ENCODE measurements around the gene MYZAP. TPM values are rescaled to one million over a fixed set of nuclear protein-coding genes. Genes with fewer than 3 reads are reported as not detected.

Gene MYZAP
- total and polyA plus RNA-seq, 2 of the 13 experiments (the other 11 are each of a cell fraction or from before 2014, with no cell fraction given) = not detected

DNA sequence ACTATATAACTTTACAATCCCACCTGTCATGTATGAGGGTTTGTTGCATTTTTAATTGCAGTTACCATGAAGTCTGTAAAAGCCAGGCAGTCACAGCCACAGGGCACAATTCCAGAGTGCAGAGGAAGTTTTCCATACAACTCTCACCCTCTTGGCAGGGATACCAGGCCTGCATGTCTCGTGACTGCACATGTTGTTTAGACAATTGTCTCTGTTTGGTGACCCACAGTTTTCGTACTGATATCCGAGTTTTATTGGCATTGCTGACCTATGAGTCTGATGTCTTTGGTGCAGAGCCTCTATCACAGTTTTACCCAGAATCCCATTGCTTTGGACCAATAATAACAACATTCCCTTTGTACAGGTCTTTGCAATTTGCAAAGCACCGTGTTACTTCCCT, 24.9 kb upstream of the MYZAP start (continued):
- TF ChIP-seq ZNF839 (CRISPR knock-in tag; IDR thresholded peaks at IDR 0.05; ENCODE audit: borderline replicate concordance) = no peak
- no peak for TF ChIP-seq CREB1 (IDR thresholded peaks at IDR 0.05)
- TF ChIP-seq CREB1 (CRISPR knock-in tag; IDR thresholded peaks at IDR 0.05) = no peak
- TF ChIP-seq ZNF468 (CRISPR knock-in tag; IDR thresholded peaks at IDR 0.05) = no peak
- TF ChIP-seq HOXA7 (CRISPR knock-in tag; IDR thresholded peaks at IDR 0.05) = no peak

- no peak overlapping the region for H3K4me2 ChIP-seq (ENCODE audit: low read depth, low read length)
- no peak overlapping the region for H3K4me3 ChIP-seq (replicated peaks in 1 of 3; ENCODE audit: insufficient read depth in 1 of 3, low read depth in 2 of 3, low read length in 3 of 3)
- H3K79me2 ChIP-seq (ENCODE audit: insufficient read depth, low read length) = no peaks in the 10 kb centered on the region
- FAIRE-seq (no peak), ATAC-seq (no peak), DNase-seq (ENCODE audit: low spot score) (no peak)
- no peaks in the 10 kb centered on the region for H3K27me3 ChIP-seq (ENCODE audit: control insufficient read depth in 1 of 2, insufficient read depth in 2 of 2, low read length in 2 of 2)
- POLR2A ChIA-PET = no interaction called here
- 26% methylated on average over 3 of the region's 3 CpGs for WGBS (ENCODE audit: low lambda C conversion rate)
- H3K9ac ChIP-seq (ENCODE audit: insufficient read depth, low read depth, low read length) = no peak overlapping the region
- CTCF ChIA-PET (ENCODE audit: low intra/inter-chr PET ratio, low total read pairs) = no interaction called here
- in situ Hi-C loops (cut with HindIII; ENCODE audit: extremely low pct_ligation_motif_present, low pct_unique_long_range_greater_than_20kb) (no loop called here), intact Hi-C loops (cut with micrococcal nuclease; ENCODE audit: unreplicated experiment) (no loop called here)
- H2AFZ ChIP-seq (ENCODE audit: low read length) = no peak overlapping the region
- H3K27ac ChIP-seq (ENCODE audit: extremely low read length, insufficient read depth, low read length) = no peak overlapping the region
- no peaks in the 10 kb centered on the region for H3K36me3 ChIP-seq (replicated peaks in 1 of 2; ENCODE audit: control insufficient read depth in 1 of 2, insufficient read depth in 2 of 2, low read length in 2 of 2)
- no TSS peak for BruUV-seq (replicated peaks)
- no peaks in the 10 kb centered on the region for H3K4me1 ChIP-seq (ENCODE audit: insufficient read depth, low read length)
- no peaks in the 10 kb centered on the region for H4K20me1 ChIP-seq (ENCODE audit: insufficient read depth, low read length)
- no peaks in the 10 kb centered on the region for H3K9me3 ChIP-seq (ENCODE audit: low read length)
- no peak for TF ChIP-seq ZBTB40 (IDR thresholded peaks at IDR 0.05)
- TF ChIP-seq ZBTB40 (CRISPR knock-in tag; IDR thresholded peaks at IDR 0.05) = no peak
- no peak for TF ChIP-seq HCFC1 (IDR thresholded peaks at IDR 0.05; ENCODE audit: low read depth, low read length)
- TF ChIP-seq ZNF792 (CRISPR knock-in tag; IDR thresholded peaks at IDR 0.05) = no peak
- TF ChIP-seq, protein P1, sequence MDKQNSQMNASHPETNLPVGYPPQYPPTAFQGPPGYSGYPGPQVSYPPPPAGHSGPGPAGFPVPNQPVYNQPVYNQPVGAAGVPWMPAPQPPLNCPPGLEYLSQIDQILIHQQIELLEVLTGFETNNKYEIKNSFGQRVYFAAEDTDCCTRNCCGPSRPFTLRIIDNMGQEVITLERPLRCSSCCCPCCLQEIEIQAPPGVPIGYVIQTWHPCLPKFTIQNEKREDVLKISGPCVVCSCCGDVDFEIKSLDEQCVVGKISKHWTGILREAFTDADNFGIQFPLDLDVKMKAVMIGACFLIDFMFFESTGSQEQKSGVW (CRISPR knock-in tag; IDR thresholded peaks at IDR 0.05; ENCODE audit: borderline replicate concordance) = no peak
- TF ChIP-seq DPF2 (CRISPR knock-in tag; IDR thresholded peaks at IDR 0.05; ENCODE audit: borderline replicate concordance, low read depth) = no peak
- no peak for TF ChIP-seq SKIL (CRISPR knock-in tag; IDR thresholded peaks at IDR 0.05; ENCODE audit: borderline replicate concordance)
- TF ChIP-seq ZNF282 (IDR thresholded peaks at IDR 0.05; ENCODE audit: partially characterized antibody) = no peak
Observed at GRCh38 chr15:57567891-57568290, 23.8 kb upstream of the MYZAP start.
